Nephron (organoid): ENCODE data around the gene VIM.

Source experiments
- H3K27ac Mint-ChIP-seq, 3 experiments: 2 replicates each; pipeline ENCODE4 v1.8.0; 2020; ENCODE audit warnings: mixed read lengths in 3 of 3, mild to moderate bottlenecking in 2 of 3, moderate library complexity in 1 of 3
- H3K27me3 Mint-ChIP-seq: 2 replicates; pipeline ENCODE4 v1.8.0; 2021; ENCODE audit warnings: low read depth, mild to moderate bottlenecking, moderate library complexity, mixed read lengths
- H3K36me3 Mint-ChIP-seq: 2 replicates; pipeline ENCODE4 v1.8.0; 2020; ENCODE audit warnings: low read depth, mixed read lengths
- H3K4me1 Mint-ChIP-seq: 2 replicates; pipeline ENCODE4 v1.8.0; 2020; ENCODE audit warnings: mixed read lengths
- H3K4me3 Mint-ChIP-seq, 3 experiments: 2 replicates each; pipeline ENCODE4 v1.8.0; 2020; ENCODE audit warnings: mild to moderate bottlenecking in 3 of 3, mixed read lengths in 3 of 3, moderate library complexity in 2 of 3
- H3K9me3 Mint-ChIP-seq: 2 replicates; pipeline ENCODE4 v1.8.0; 2020; ENCODE audit warnings: mixed read lengths
- CTCF ChIP-seq, 3 experiments: fragments of 200-600 bp; sonication (generic); IDR thresholded peaks; one replicate each; pipeline ENCODE4 v1.5.0; 2021; ENCODE audit warnings: antibody characterized with exemption in 3 of 3; ENCODE audit not compliant: unreplicated experiment in 3 of 3

VIM gene

GRCh38 chr10:17255512-17255911, 27.5 kb downstream of the VIM start:
- Mint-ChIP-seq H3K27me3 (no peaks in the 10 kb centered on the region), H3K4me3 (no peak overlapping the region), H3K4me1 (peaks cover 15% of the 10 kb centered on the region), H3K36me3 (no peaks in the 10 kb centered on the region), H3K27ac (no peak overlapping the region), H3K9me3 (peaks cover 9% of the 10 kb centered on the region)
- no peak for TF ChIP-seq CTCF (IDR thresholded peaks at IDR 0.05; ENCODE audit: unreplicated experiment in 3 of 3)

- no peak overlapping the region for H3K4me3 Mint-ChIP-seq
- H3K4me1 Mint-ChIP-seq, result peaks cover 15% of the 10 kb centered on the region
- no peaks in the 10 kb centered on the region for H3K36me3 Mint-ChIP-seq
- H3K27ac Mint-ChIP-seq, result no peak overlapping the region
- H3K9me3 Mint-ChIP-seq, result peaks cover 9% of the 10 kb centered on the region
- no peak for TF ChIP-seq CTCF (IDR thresholded peaks at IDR 0.05; ENCODE audit: unreplicated experiment in 3 of 3)
- no peaks in the 10 kb centered on the region for H3K27me3 Mint-ChIP-seq
Observed at GRCh38 chr10:17256051-17256450, 28.0 kb downstream of the VIM start.

GRCh38 chr10:17256627-17257026, 28.6 kb downstream of the VIM start:
- no peak overlapping the region for H3K27ac Mint-ChIP-seq
- peaks cover under 1% of the 10 kb centered on the region for H3K36me3 Mint-ChIP-seq
- no peak for TF ChIP-seq CTCF (IDR thresholded peaks at IDR 0.05; ENCODE audit: unreplicated experiment in 3 of 3)
- H3K27me3 Mint-ChIP-seq, result no peaks in the 10 kb centered on the region
- H3K4me1 Mint-ChIP-seq, result peaks cover 15% of the 10 kb centered on the region
- peaks cover 12% of the 10 kb centered on the region for H3K9me3 Mint-ChIP-seq
- H3K4me3 Mint-ChIP-seq, result no peak overlapping the region

- Mint-ChIP-seq H3K36me3 (peaks cover 4% of the 10 kb centered on the region), H3K4me3 (peak overlapping the region; percentile 38 to 43 (median 41)), H3K9me3 (peaks cover 18% of the 10 kb centered on the region)
Observed at GRCh38 chr10:17257466-17258321, 29.7 kb downstream of the VIM start.

GRCh38 chr10:17262502-17262901, 34.5 kb downstream of the VIM start:
- peaks cover 7% of the 10 kb centered on the region for H3K36me3 Mint-ChIP-seq

More at GRCh38 chr10:17257466-17258321, 29.7 kb downstream of the VIM start:
- Mint-ChIP-seq H3K27me3 (no peaks in the 10 kb centered on the region), H3K27ac (peak overlapping the region; percentile 18 to 52 (median 36)), H3K4me1 (peaks cover 15% of the 10 kb centered on the region)
- peak; percentile 82 to 87 (median 84) for TF ChIP-seq CTCF (IDR thresholded peaks at IDR 0.05; ENCODE audit: unreplicated experiment in 3 of 3)

More at GRCh38 chr10:17262502-17262901, 34.5 kb downstream of the VIM start:
- Mint-ChIP-seq H3K27ac (no peak overlapping the region), H3K27me3 (no peaks in the 10 kb centered on the region), H3K4me3 (no peak overlapping the region), H3K4me1 (peaks cover 1% of the 10 kb centered on the region), H3K9me3 (peaks cover 38% of the 10 kb centered on the region)
- no peak for TF ChIP-seq CTCF (IDR thresholded peaks at IDR 0.05; ENCODE audit: unreplicated experiment in 3 of 3)
